ENCODE data around the gene GRIP1. TPM values are rescaled to one million over a fixed set of nuclear protein-coding genes. Genes with fewer than 3 reads are reported as not detected.

GRIP1 gene
- total and polyA plus RNA-seq, 2 donors from 2014 or later, result 3.9 to 18.4 TPM

GRCh38 chr12:66648033-66648735 is 30.7 kb downstream of the GRIP1 start:
- no peaks in the 10 kb centered on the region for H3K27me3 ChIP-seq (ENCODE audit: control insufficient read depth, insufficient read depth, low read length)
- FAIRE-seq (no peak), DNase-seq (no peak)
- no peak overlapping the region for H3K9ac ChIP-seq (ENCODE audit: low read length in 3 of 3)
- H3K4me1 ChIP-seq (ENCODE audit: control insufficient read depth in 2 of 3, insufficient read depth in 2 of 3, low read depth in 1 of 3, low read length in 3 of 3), result no peaks in the 10 kb centered on the region
- intact Hi-C loops (cut with DNase I), result no loop called here
- H3K9me3 ChIP-seq (ENCODE audit: control insufficient read depth in 2 of 3, insufficient read depth in 1 of 3, low read length in 3 of 3), result no peaks in the 10 kb centered on the region
- no peak for TF ChIP-seq CTCF (IDR thresholded peaks at IDR 0.05; ENCODE audit: borderline replicate concordance, extremely low read depth, insufficient read depth)
- H3K4me3 ChIP-seq (ENCODE audit: low read length in 3 of 3), result no peak overlapping the region
- no peaks in the 10 kb centered on the region for H3K36me3 ChIP-seq (ENCODE audit: control insufficient read depth in 2 of 3, insufficient read depth in 3 of 3, low read length in 3 of 3)
- H3K27ac ChIP-seq (ENCODE audit: low read depth in 2 of 2, low read length in 2 of 2), result no peak overlapping the region

DNA sequence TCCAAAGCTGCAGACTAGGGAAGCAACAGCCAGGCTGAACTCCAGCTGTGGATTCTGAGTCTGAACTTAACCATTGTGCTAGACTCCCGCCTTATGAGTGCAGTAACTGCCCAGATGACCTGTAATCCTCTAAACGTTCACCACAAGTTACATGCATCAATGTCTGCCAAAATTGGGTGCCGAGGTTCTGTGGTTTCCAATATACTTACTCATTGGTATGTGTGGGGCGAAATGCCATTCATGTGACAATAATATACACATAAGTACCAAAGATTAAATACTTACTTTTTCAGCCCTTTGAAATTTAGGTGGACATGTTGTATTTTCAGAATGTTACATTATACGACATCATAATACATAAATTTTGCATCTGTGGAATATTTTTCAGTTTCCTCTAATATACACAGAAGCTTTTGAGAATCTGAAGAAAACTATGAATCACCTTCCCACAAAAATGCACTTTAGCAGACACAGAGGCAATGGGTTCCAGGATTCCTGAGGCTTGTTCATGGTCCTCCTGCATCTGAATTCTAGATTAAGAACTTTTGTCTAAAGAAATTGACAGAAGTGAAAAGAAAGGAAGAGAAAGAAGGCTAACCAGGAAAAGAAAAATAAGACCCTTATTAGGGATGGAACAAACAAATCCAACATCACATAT is 31.7 kb downstream of the GRIP1 start:
- no peak overlapping the region for H3K9ac ChIP-seq (ENCODE audit: low read length in 3 of 3)
- no peaks in the 10 kb centered on the region for H3K27me3 ChIP-seq (ENCODE audit: control insufficient read depth, insufficient read depth, low read length)
- H3K36me3 ChIP-seq (ENCODE audit: control insufficient read depth in 2 of 3, insufficient read depth in 3 of 3, low read length in 3 of 3), result no peaks in the 10 kb centered on the region
- no peaks in the 10 kb centered on the region for H3K9me3 ChIP-seq (ENCODE audit: control insufficient read depth in 2 of 3, insufficient read depth in 1 of 3, low read length in 3 of 3)
- intact Hi-C loops (cut with DNase I), result no loop called here
- FAIRE-seq (no peak), DNase-seq (no peak)
- H3K27ac ChIP-seq (ENCODE audit: low read depth in 2 of 2, low read length in 2 of 2), result no peak overlapping the region
- TF ChIP-seq CTCF (IDR thresholded peaks at IDR 0.05; ENCODE audit: borderline replicate concordance, extremely low read depth, insufficient read depth), result no peak
- H3K4me3 ChIP-seq (ENCODE audit: low read length in 3 of 3), result no peak overlapping the region
- H3K4me1 ChIP-seq (ENCODE audit: control insufficient read depth in 2 of 3, insufficient read depth in 2 of 3, low read depth in 1 of 3, low read length in 3 of 3), result no peaks in the 10 kb centered on the region

- H3K4me3 ChIP-seq (ENCODE audit: low read length in 3 of 3), result no peak overlapping the region
- no peaks in the 10 kb centered on the region for H3K9me3 ChIP-seq (ENCODE audit: control insufficient read depth in 2 of 3, insufficient read depth in 1 of 3, low read length in 3 of 3)
- H3K9ac ChIP-seq (ENCODE audit: low read length in 3 of 3), result no peak overlapping the region
- intact Hi-C loops (cut with DNase I), result no loop called here
- no peak overlapping the region for H3K27ac ChIP-seq (ENCODE audit: low read depth in 2 of 2, low read length in 2 of 2)
- FAIRE-seq, result no peak
- H3K36me3 ChIP-seq (ENCODE audit: control insufficient read depth in 2 of 3, insufficient read depth in 3 of 3, low read length in 3 of 3), result no peaks in the 10 kb centered on the region
- H3K4me1 ChIP-seq (ENCODE audit: control insufficient read depth in 2 of 3, insufficient read depth in 2 of 3, low read depth in 1 of 3, low read length in 3 of 3), result no peaks in the 10 kb centered on the region
- TF ChIP-seq CTCF (IDR thresholded peaks at IDR 0.05; ENCODE audit: borderline replicate concordance, extremely low read depth, insufficient read depth), result no peak
- DNase-seq, result peak in 1 of 5 donors; percentile 17
- H3K27me3 ChIP-seq (ENCODE audit: control insufficient read depth, insufficient read depth, low read length), result no peaks in the 10 kb centered on the region
Measured at GRCh38 chr12:66644151-66644550, 34.7 kb downstream of the GRIP1 start.
